Heart right ventricle (tissue), 16 donors: ENCODE results near the gene HHIPL1. TPM values are rescaled to one million over a fixed set of nuclear protein-coding genes. Genes with fewer than 3 reads are reported as not detected.

Experiments
- ATAC-seq, 8 donors: fragments of 200-7000 bp; cut with Tn5 transposase; one replicate each; pipeline ENCODE4 v1.9.1; 2020; ENCODE audit warnings: mild to moderate bottlenecking in 8 of 8, moderate library complexity in 8 of 8, moderate number of reproducible peaks in 1 of 8
- DNase-seq, 2 donors: peaks; one replicate each; pipeline ENCODE4 v3.0.0-alpha.2; 2020
- H3K27ac ChIP-seq, 10 donors: fragments of 200-600 bp; sonication (generic) in 2 of 10; one replicate each; pipeline versions ENCODE4 v1.5.0 to v1.8.0; 2020 to 2022; ENCODE audit warnings: mild to moderate bottlenecking in 3 of 10
- H3K27me3 ChIP-seq, 7 donors: fragments of 200-600 bp; one replicate each; pipeline ENCODE4 v1.8.0; 2021 to 2022; ENCODE audit warnings: mild to moderate bottlenecking in 2 of 7
- H3K36me3 ChIP-seq, 9 donors: fragments of 200-600 bp; sonication (generic) in 1 of 9; one replicate each; pipeline versions ENCODE4 v1.5.0 to v1.8.0; 2020 to 2022; ENCODE audit warnings: mild to moderate bottlenecking in 2 of 9
- H3K4me1 ChIP-seq, 9 donors: fragments of 200-600 bp; sonication (generic) in 1 of 9; one replicate each; pipeline versions ENCODE4 v1.5.0 to v1.8.0; 2020 to 2022; ENCODE audit warnings: mild to moderate bottlenecking in 4 of 9
- H3K4me3 ChIP-seq, 10 donors: fragments of 200-600 bp; sonication (generic) in 2 of 10; one replicate each; pipeline versions ENCODE4 v1.5.0 to v1.8.0; 2020 to 2022; ENCODE audit warnings: mild to moderate bottlenecking in 7 of 10, moderate library complexity in 2 of 10
- H3K9me3 ChIP-seq, 11 donors: fragments of 200-600 bp in 10 of 11; sonication (generic) in 2 of 11; one replicate each; pipeline versions ENCODE4 v1.5.0 to v1.8.0; 2013 to 2022; ENCODE audit warnings: mild to moderate bottlenecking in 2 of 11, control low read depth in 1 of 11, moderate library complexity in 1 of 11
- WGBS, 2 donors: extraction: QIAGEN DNeasy Blood & Tissue Kit; methylation state at CpG; one replicate each; pipeline ENCODE4 v1.1.7; 2013; ENCODE audit warnings: inconsistent platforms in 1 of 2; 5-methylcytosine and 5-hydroxymethylcytosine counted together
- intact Hi-C, 10 donors: fragments of 100-400 bp; cut with DNase I; formaldehyde crosslinking; loops; one replicate each; pipeline versions ENCODE4 v1.11.1 to v1.14.2; 2022
- polyA plus RNA-seq, 2 donors: library from polyadenylated mRNA; stranded (reverse); fragments of 200-250 nt; gene quantifications; one replicate each; pipeline ENCODE4 v1.2.3, GENCODE V29; 2013
- total RNA-seq, 10 donors: library from RNA; stranded (reverse); fragmentation: NEBNext Ultra II Directional in 3 of 10; extraction: Animal tissue kit (Norgen Biotek cat#: 25700) in 3 of 10; gene quantifications; one replicate each; pipeline versions ENCODE4 v1.2.1 to v1.2.4, GENCODE V29; 2021 to 2023
- TF ChIP-seq, protein P1 (sequence below), 9 donors: fragments of 200-600 bp; sonication (generic) in 2 of 9; IDR thresholded peaks; one replicate each; pipeline versions ENCODE4 v1.5.0 to v1.8.0; 2021 to 2022; ENCODE audit warnings: antibody characterized with exemption in 9 of 9, mild to moderate bottlenecking in 5 of 9, moderate library complexity in 1 of 9
- donor health status: Arrhythmogenic right ventricular cardiomyopathy.
- donor health status: ischemic (EF 13 %, LVEDD 7.1; RV severe dilation, severe dysfunction).
- donor health status: healthy with polysubstance abuse.
- donor health status: DM: no; HTN: yes; CAD: no.
- donor health status: DM: no; HTN: no; CAD: no.
- donor health status: ischemic (EF 25% LVEDD 6.9; RV normal size, moderate dysfunction).
- donor health status: ischemic (EF 25% LVEDD 5.7; RV mildly dilated, moderate dysfunction).
- donor health status: healthy.
- donor health status: DM: yes; HTN: yes; CAD: no.
- donor health status: Ischemic cardiomyopathy.
- donor health status: ischemic (EF 35%, LVEDD 5.7; RV mildly dilated, moderate dysfunction).
- donor health status: nonischemic (EF 11% LVEDD 7.7; RV severe dilation, severe dysfunction).
- donor health status: DM: yes; HTN: yes; CAD: no.
- donor health status: PGD.
- donor health status: ischemic (EF 29% LVEDD 5.4; RV normal size, mild dysfunction).
- donor health status: nonischemic (EF 23%, LVEDD 6.1; RV moderate dilation, normal function).

The HHIPL1 gene
- total and polyA plus RNA-seq, 12 donors = 0.55 to 2.2 (median 1.2) TPM

DNA sequence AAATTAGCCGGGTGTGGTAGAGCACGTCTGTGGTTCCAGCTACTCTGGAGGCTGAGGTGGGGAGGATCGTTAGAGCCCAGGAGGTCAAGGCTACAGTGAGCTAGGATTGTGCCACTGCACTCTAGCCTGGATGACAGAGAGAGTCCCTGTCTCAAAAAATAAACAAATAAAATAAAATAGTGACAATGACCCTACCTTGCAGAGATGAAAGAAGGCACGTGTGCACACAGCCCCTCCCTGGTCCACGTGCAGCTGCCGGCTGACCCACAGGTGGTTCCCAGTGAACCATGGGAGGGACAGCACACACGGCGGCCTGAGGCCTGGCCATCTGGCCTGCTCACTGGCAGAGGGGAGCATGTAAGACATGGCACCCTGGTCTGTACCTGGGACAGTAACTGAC is 4.7 kb downstream of the HHIPL1 start:
- Histone ChIP-seq H3K27me3 (peaks cover 0 to 20% (median 0%) of the 10 kb centered on the region in 7 donors), H3K36me3 (peaks cover 0 to 8% (median 0%) of the 10 kb centered on the region in 9 donors), H3K27ac (no peak overlapping the region), H3K9me3 (no peaks in the 10 kb centered on the region), H3K4me3 (no peak overlapping the region), H3K4me1 (peaks cover 0 to 14% (median 4%) of the 10 kb centered on the region in 9 donors)
- 84 to 88% methylated on average over 8 of the region's 8 CpGs for WGBS, 2 donors
- ATAC-seq = no peak
- no peak for DNase-seq
- TF ChIP-seq, protein P1, sequence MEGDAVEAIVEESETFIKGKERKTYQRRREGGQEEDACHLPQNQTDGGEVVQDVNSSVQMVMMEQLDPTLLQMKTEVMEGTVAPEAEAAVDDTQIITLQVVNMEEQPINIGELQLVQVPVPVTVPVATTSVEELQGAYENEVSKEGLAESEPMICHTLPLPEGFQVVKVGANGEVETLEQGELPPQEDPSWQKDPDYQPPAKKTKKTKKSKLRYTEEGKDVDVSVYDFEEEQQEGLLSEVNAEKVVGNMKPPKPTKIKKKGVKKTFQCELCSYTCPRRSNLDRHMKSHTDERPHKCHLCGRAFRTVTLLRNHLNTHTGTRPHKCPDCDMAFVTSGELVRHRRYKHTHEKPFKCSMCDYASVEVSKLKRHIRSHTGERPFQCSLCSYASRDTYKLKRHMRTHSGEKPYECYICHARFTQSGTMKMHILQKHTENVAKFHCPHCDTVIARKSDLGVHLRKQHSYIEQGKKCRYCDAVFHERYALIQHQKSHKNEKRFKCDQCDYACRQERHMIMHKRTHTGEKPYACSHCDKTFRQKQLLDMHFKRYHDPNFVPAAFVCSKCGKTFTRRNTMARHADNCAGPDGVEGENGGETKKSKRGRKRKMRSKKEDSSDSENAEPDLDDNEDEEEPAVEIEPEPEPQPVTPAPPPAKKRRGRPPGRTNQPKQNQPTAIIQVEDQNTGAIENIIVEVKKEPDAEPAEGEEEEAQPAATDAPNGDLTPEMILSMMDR (IDR thresholded peaks at IDR 0.05) = no peak
- intact Hi-C loops = no loop called here

DNA sequence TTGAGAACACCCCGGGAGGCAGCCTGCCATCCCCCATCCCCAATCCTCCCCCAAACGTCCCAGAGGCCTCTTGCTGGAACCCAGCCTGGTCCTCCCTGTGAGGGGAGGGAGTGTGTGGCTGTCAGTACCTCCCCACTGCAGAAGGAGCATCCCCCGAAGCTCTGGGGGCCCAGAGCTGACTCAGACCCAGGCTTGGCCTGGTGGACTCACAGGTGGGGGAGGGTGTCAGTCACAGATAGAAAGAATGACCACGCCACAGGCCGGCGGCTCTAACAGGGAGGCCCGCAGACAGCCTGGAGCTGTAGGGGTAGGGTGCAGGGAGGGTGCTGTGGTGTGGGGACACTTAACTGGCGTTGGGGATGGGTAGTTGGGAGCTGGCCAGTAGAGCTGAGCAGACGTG is 5.3 kb downstream of the HHIPL1 start:
- 68 to 81% methylated on average over 9 of the region's 9 CpGs for WGBS, 2 donors
- Histone ChIP-seq H3K4me3 (no peak overlapping the region), H3K27ac (no peak overlapping the region), H3K9me3 (no peaks in the 10 kb centered on the region), H3K27me3 (peaks cover 0 to 15% (median 0%) of the 10 kb centered on the region in 7 donors), H3K36me3 (peaks cover 0 to 8% (median 0%) of the 10 kb centered on the region in 9 donors), H3K4me1 (peaks cover 0 to 10% (median 0%) of the 10 kb centered on the region in 9 donors)
- TF ChIP-seq, protein P1 (IDR thresholded peaks at IDR 0.05) = no peak
- no peak for DNase-seq
- intact Hi-C loops = no loop called here
- no peak for ATAC-seq

- intact Hi-C loops = no loop called here
- 95 to 96% methylated on average over 32 of the region's 32 CpGs for WGBS, 2 donors
These were observed 7.2 kb downstream of the HHIPL1 start for GRCh38 chr14:99651953-99652746.

DNA sequence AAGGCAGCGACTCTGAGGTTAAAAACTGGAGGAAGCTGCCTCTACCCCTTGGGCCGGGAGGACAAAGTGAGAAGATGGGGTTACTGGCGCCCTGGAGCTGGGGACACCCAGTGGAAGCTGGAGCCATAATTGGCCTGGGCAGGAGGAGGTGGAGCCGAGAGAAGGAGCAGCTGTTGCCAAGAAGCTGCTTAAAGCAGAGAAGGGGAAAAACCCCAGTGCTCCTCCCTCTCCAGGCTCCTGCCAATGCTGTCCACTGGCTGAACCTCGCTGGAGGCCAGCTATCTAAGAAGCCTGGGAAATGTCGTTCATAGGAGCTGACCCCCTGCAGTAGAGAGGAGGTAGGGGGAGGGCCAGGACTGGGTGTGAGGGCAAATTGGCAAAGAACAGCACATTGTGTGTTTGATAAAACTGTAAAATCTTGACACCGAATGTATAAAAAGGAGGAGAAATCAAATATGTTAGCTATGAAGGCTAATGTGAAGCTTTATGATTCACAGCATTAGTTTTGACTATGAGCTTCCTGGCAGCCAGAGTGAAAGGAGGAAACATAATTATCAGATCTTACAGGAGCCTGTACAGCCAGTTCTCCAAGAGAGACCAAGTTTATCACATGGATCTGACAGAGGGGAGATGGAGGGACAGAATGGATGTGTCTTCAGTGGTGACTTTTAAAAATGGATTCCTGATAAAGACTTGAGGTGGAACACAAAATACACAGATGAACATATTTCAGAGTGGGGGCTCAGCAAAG is 9.5 kb downstream of the HHIPL1 start:
- H3K27me3 ChIP-seq = peaks cover 4 to 23% (median 12%) of the 10 kb centered on the region in 7 donors
- ATAC-seq (peak in 7 of 8 donors; percentile 43 to 79 (median 66)), DNase-seq (peak in 1 of 2 donors; percentile 43)
- no peak overlapping the region for H3K27ac ChIP-seq
- TF ChIP-seq, protein P1 (IDR thresholded peaks at IDR 0.05) = no peak
- H3K4me3 ChIP-seq = no peak overlapping the region
- H3K4me1 ChIP-seq = no peaks in the 10 kb centered on the region
- peaks cover 0 to 8% (median 0%) of the 10 kb centered on the region in 9 donors for H3K36me3 ChIP-seq
- WGBS, 2 donors = 54 to 63% methylated on average over 7 of the region's 7 CpGs
- H3K9me3 ChIP-seq = no peaks in the 10 kb centered on the region
- intact Hi-C loops = no loop called here

More at GRCh38 chr14:99651953-99652746, 7.2 kb downstream of the HHIPL1 start:
- Histone ChIP-seq H3K27ac (no peak overlapping the region), H3K4me1 (no peaks in the 10 kb centered on the region), H3K27me3 (peaks cover 0 to 7% (median 0%) of the 10 kb centered on the region in 7 donors), H3K36me3 (peaks cover 0 to 8% (median 0%) of the 10 kb centered on the region in 9 donors), H3K9me3 (no peaks in the 10 kb centered on the region), H3K4me3 (no peak overlapping the region)
- TF ChIP-seq, protein P1 (IDR thresholded peaks at IDR 0.05) = no peak
- ATAC-seq (peak in 1 of 8 donors; percentile 8), DNase-seq (no peak)
